ENCODE results near the gene P4HA3.

P4HA3 gene

DNA sequence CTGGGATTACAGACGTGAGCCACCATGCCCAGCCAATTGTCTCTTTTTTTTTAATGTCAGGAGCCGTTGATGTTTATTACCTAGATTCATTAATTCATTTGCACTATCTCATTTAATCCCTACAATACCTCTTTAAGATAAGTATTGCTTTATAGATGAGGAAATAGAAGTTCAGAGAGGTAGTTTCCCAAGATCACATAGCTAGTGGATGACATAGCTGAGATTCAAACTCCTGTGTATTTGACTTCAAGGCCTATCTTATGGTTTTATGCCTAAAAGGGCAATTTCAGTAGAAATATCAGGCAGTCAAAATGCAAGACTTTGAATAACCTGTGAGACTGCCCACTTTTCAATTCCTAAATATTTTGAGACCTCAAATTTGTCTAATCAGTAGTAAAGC is 73.9 kb downstream of the P4HA3 start:
- H3K4me3 ChIP-seq (ENCODE audit: control insufficient read depth, low read depth, low read length), result no peak overlapping the region
- no peak for DNase-seq (ENCODE audit: low read depth)
- TF ChIP-seq, protein P1, sequence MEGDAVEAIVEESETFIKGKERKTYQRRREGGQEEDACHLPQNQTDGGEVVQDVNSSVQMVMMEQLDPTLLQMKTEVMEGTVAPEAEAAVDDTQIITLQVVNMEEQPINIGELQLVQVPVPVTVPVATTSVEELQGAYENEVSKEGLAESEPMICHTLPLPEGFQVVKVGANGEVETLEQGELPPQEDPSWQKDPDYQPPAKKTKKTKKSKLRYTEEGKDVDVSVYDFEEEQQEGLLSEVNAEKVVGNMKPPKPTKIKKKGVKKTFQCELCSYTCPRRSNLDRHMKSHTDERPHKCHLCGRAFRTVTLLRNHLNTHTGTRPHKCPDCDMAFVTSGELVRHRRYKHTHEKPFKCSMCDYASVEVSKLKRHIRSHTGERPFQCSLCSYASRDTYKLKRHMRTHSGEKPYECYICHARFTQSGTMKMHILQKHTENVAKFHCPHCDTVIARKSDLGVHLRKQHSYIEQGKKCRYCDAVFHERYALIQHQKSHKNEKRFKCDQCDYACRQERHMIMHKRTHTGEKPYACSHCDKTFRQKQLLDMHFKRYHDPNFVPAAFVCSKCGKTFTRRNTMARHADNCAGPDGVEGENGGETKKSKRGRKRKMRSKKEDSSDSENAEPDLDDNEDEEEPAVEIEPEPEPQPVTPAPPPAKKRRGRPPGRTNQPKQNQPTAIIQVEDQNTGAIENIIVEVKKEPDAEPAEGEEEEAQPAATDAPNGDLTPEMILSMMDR (conservative IDR thresholded peaks at IDR 0.05; ENCODE audit: control insufficient read depth, insufficient read depth, low read depth, low read length), result no peak

DNA sequence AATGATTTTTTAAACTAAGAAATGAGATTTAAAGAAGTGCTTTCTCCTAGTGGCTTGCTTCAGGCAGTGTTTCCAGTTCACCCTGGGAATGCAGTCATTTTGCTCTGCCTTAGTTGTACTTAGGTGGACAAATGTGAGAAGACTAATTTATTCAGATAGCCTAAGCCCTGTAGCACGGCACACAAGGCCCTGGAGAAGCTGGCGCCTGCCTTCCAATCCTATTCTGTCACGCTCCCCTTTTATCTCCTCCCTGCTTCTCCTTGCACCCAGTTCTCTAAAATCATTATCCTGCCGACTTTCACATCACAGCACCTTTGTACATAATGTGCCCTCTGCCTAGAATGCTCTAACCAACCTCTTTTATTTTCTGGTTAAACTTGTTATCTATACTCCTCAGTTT is 76.3 kb downstream of the P4HA3 start:
- no peak overlapping the region for H3K4me3 ChIP-seq (ENCODE audit: control insufficient read depth, low read depth, low read length)
- no peak for DNase-seq (ENCODE audit: low read depth)
- TF ChIP-seq, protein P1 (conservative IDR thresholded peaks at IDR 0.05; ENCODE audit: control insufficient read depth, insufficient read depth, low read depth, low read length), result no peak

DNA sequence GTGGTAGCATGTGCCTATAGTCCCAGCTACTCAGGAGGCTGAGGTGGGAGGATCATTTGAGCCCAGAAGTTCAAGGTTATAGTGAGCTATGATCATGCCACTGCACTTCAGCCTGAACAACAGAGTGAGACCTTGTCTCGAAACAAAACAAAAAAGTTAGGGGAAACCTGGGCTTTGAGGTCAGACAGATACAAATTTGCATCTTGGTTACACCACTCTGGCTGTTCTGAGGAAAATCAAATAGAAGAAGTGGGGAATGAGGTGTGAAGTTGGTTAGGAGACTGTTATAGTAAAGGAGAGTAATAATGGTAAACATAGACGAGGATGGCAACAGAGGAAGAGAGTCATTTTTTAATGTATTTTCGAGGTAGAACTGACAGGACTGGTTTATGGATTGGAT is 77.8 kb downstream of the P4HA3 start:
- no peak overlapping the region for H3K4me3 ChIP-seq (ENCODE audit: control insufficient read depth, low read depth, low read length)
- DNase-seq (ENCODE audit: low read depth), result no peak
- TF ChIP-seq, protein P1 (conservative IDR thresholded peaks at IDR 0.05; ENCODE audit: control insufficient read depth, insufficient read depth, low read depth, low read length), result no peak

DNA sequence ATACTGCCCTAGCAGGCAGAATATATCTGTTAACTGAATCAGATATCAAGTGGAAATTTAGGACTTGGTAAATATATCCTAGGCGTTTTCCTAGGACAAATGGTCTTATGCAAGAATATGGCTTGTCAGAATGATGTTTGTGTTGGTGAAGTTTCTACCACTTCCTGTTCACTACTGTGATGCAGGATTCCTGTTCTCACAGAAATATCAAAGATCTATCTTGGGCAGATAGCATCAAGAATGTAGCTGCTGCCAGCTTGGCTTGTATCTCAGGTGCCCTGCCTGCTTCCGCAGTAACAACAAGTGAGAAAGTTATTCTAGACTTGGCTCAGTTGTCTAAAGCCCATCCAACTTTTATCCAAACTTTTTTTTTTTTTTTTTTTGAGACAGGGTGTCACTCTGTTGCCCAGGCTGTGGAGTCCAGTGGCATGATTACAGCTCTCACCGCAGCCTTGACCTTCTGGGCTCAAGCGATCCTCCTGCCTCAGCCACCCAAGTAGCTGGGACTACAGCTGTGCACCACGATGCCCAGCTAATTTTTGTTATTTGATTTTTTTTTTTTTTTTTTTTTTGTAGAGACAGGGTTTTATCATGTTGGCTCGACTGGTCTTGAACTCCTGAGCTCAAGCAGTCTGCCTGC is 79.0 kb downstream of the P4HA3 start:
- no peak for DNase-seq (ENCODE audit: low read depth)
- no peak overlapping the region for H3K4me3 ChIP-seq (ENCODE audit: control insufficient read depth, low read depth, low read length)
- TF ChIP-seq, protein P1 (conservative IDR thresholded peaks at IDR 0.05; ENCODE audit: control insufficient read depth, insufficient read depth, low read depth, low read length), result no peak

DNA sequence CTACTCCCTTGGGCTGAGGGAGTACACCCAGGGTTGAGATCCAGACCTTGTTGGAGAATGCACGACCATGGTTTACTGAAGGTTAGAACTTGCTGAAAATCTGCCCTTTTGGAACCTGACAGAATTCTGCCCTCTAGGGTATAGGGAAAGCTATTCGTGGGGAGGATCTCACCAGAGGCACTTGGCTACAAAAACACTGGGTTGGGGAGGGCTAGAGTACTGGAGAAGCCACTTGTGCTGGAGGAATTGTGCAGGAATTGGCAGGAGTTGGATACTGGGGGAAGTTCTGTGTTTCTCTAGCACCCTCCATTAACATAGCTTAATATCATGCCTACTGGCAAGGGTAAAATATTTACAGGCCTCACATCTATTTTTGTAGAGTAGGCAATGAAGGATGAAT is 84.5 kb downstream of the P4HA3 start:
- DNase-seq (ENCODE audit: low read depth), result no peak
- TF ChIP-seq, protein P1 (conservative IDR thresholded peaks at IDR 0.05; ENCODE audit: control insufficient read depth, insufficient read depth, low read depth, low read length), result no peak
- H3K4me3 ChIP-seq (ENCODE audit: control insufficient read depth, low read depth, low read length), result no peak overlapping the region

- TF ChIP-seq, protein P1 (conservative IDR thresholded peaks at IDR 0.05; ENCODE audit: control insufficient read depth, insufficient read depth, low read depth, low read length), result no peak
- DNase-seq (ENCODE audit: low read depth), result no peak
- H3K4me3 ChIP-seq (ENCODE audit: control insufficient read depth, low read depth, low read length), result no peak overlapping the region
Measured at GRCh38 chr11:74225565-74225964, 85.9 kb downstream of the P4HA3 start.

- no peak for DNase-seq (ENCODE audit: low read depth)
- no peak overlapping the region for H3K4me3 ChIP-seq (ENCODE audit: control insufficient read depth, low read depth, low read length)
- TF ChIP-seq, protein P1 (conservative IDR thresholded peaks at IDR 0.05; ENCODE audit: control insufficient read depth, insufficient read depth, low read depth, low read length), result no peak
Measured at GRCh38 chr11:74221816-74222215, 89.6 kb downstream of the P4HA3 start.

All from fibroblast of mammary gland (primary cell).